SJSA1 (cell line): ENCODE measurements around the gene MYO19. TPM values are rescaled to one million over a fixed set of nuclear protein-coding genes. Genes with fewer than 3 reads are reported as not detected.
"Not testable (repeated sequence)": the region's sequence is repeated elsewhere in the genome, so short reads cannot be mapped to it uniquely, and the experiment has no call there.

Experiments
- DNase-seq, 2 experiments: peaks; one replicate each; pipeline ENCODE4 v3.0.0-alpha.2; 2015 to 2020; ENCODE audit warnings: low spot score in 2 of 2, low read depth in 1 of 2
- H3K27ac ChIP-seq: fragments of 250-450 bp; sonication (Bioruptor Pico); 2 replicates; pipeline ENCODE4 v1.5.1; 2020; ENCODE audit warnings: mild to moderate bottlenecking, moderate library complexity
- H3K27me3 ChIP-seq: fragments of 250-450 bp; sonication (Bioruptor Pico); replicated peaks from 2 replicates; pipeline ENCODE4 v1.5.1; 2020; ENCODE audit warnings: mild to moderate bottlenecking, moderate library complexity
- H3K36me3 ChIP-seq: fragments of 250-450 bp; sonication (Bioruptor Pico); 2 replicates; pipeline ENCODE4 v1.5.1; 2020; ENCODE audit warnings: mild to moderate bottlenecking
- H3K4me1 ChIP-seq: fragments of 250-450 bp; sonication (Bioruptor Pico); replicated peaks from 2 replicates; pipeline ENCODE4 v1.6.1; 2021; ENCODE audit warnings: mild to moderate bottlenecking
- H3K4me3 ChIP-seq: fragments of 250-450 bp; sonication (Bioruptor Pico); 2 replicates; pipeline ENCODE4 v1.5.1; 2020; ENCODE audit warnings: mild to moderate bottlenecking
- H3K9me3 ChIP-seq: fragments of 250-450 bp; sonication (Bioruptor Pico); replicated peaks from 2 replicates; pipeline ENCODE4 v1.5.1; 2020; ENCODE audit warnings: mild to moderate bottlenecking
- total RNA-seq: library from RNA; depleted of rRNA; stranded (reverse); fragments of >200 nt; shearing (Covaris generic); gene quantifications from 2 replicates; pipeline ENCODE4 v1.2.3, GENCODE V29; 2014

MYO19 gene
- total RNA-seq, 1 experiment from 2014 or later: 57.9 TPM

DNA sequence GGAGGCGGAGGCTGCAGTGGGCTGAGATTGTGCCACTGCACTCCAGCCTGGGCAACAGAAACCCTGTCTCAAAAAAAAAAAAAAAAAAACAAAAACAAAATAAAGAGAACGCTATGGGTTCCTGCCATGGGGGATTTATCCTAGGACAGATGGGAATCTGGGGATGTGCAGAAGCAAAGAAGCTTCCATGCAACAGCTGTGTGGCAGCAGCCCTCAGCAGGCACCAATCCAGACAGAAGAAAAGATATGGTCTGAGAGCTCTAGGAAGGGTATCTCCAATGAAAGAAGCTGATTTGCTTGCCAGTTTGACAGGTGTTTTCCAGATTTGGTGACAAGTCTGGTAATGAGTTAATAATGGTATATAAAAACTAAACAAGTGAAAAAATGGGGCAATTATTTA lies 11.6 kb downstream of the MYO19 start:
- DNase-seq: no peak
- Histone ChIP-seq H3K36me3 (peaks cover 68% of the 10 kb centered on the region), H3K4me3 (no peak overlapping the region), H3K27ac (no peak overlapping the region), H3K9me3 (no peaks in the 10 kb centered on the region), H3K27me3 (no peaks in the 10 kb centered on the region), H3K4me1 (no peaks in the 10 kb centered on the region)

DNA sequence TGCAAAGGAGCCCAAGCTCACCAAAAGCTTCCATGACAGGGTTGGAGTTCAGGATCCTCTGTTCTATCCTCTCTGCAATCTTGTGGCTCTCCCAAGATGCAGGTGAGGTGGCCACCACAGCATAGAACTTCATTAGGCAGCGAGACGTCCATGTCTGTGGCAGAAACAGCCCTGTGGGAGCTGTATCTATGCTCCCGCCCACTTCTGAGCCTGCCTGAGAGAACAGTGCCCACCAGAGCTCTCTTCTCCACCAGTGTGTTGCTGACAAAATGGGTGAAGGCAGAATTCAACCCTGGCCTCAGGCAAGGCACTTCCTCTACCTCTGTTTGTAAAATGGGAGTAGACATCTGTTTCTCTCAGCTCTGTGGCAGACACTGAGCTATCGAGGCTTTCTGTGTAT lies 18.8 kb downstream of the MYO19 start:
- DNase-seq: no peak
- Histone ChIP-seq H3K27me3 (no peaks in the 10 kb centered on the region), H3K9me3 (no peaks in the 10 kb centered on the region), H3K4me3 (no peak overlapping the region), H3K36me3 (peaks cover 70% of the 10 kb centered on the region), H3K4me1 (no peaks in the 10 kb centered on the region), H3K27ac (no peak overlapping the region)

DNA sequence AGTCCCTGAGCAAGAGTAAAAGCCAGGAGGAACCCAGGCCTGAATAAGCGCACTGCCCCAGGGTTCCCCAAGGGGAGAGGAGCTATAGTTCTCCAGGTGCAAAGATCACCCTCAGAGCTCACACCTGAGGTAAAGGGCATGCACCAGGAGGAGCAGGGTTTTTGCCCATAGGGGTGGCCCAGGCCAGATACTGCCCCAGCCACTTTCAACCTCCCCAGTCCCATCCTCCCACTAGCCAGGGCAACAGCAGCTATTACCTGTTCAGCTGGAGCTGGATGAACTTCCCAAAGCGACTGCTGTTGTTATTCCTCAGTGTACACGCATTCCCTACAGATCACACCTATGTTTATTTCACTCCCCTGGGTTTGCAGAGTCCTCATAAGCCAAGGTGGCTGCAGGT lies 19.8 kb downstream of the MYO19 start:
- DNase-seq: no peak
- Histone ChIP-seq H3K9me3 (no peaks in the 10 kb centered on the region), H3K27me3 (no peaks in the 10 kb centered on the region), H3K4me3 (no peak overlapping the region), H3K27ac (no peak overlapping the region), H3K4me1 (no peaks in the 10 kb centered on the region), H3K36me3 (peaks cover 69% of the 10 kb centered on the region)

DNA sequence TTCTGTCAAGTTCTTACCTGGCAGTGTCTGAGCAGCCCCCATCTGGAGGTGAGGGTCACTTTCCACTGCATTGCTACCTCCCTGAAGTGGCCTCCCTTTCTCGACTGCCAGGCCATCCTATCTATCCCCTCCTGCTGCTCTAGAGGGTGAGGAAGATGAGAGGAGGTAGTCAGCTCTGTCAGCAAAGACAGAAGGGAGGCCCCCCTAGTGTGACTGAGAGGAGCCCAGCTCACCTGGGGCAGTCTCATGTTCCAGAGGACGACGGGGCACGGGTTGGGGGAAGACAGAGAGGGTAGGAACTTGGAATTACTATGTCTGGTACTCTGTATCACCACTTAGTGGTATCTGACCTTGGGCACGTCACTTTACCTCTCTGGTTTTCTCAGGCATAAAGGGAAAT lies 22.0 kb downstream of the MYO19 start:
- no peak for DNase-seq
- Histone ChIP-seq H3K36me3 (peaks cover 80% of the 10 kb centered on the region), H3K9me3 (no peaks in the 10 kb centered on the region), H3K4me3 (no peak overlapping the region), H3K27ac (no peak overlapping the region), H3K4me1 (no peaks in the 10 kb centered on the region), H3K27me3 (no peaks in the 10 kb centered on the region)

DNA sequence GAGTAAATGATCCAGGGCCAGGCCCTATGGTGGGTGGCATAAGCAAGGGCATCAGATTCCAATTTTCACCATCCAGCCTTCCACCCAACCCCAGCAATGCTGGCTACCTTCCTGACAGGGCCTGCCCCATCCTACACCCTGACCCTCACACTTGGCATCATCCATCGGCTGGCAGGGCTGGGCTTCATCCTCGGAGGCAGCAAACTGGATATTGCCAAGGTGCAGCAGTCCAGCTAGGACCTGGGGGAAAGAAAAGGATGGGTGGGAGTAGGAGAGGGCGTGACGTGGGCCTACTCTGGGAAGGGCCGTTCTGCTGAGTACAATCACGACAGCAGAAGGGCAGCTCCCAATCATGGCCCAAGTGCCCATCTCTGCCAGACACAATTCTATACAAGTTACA lies 23.5 kb downstream of the MYO19 start:
- H3K4me3 ChIP-seq: no peak overlapping the region
- no peak overlapping the region for H3K27ac ChIP-seq
- H3K27me3 ChIP-seq: no peaks in the 10 kb centered on the region
- no peaks in the 10 kb centered on the region for H3K4me1 ChIP-seq
- peaks cover 80% of the 10 kb centered on the region for H3K36me3 ChIP-seq
- no peaks in the 10 kb centered on the region for H3K9me3 ChIP-seq
- DNase-seq: no peak

DNA sequence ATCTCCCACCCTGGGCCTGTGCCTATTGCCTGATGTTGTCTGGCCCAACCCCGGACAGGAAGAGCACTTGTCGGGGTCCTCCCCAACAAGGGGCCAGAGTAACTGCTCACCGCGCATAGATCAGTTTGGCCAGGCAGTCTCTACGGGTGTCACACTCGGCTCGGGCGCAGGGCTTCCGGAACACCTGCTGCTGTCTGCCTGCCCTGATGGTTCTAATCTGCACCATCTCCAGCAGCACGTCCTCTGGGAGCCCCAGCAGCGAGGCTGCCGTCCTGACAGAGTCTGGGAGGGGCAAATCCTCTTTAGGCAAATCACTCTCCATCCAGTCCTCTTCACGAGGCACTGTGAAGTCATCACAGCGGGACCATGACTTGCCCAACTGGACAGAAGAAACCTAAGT lies 24.0 kb downstream of the MYO19 start:
- no peak overlapping the region for H3K4me3 ChIP-seq
- no peaks in the 10 kb centered on the region for H3K27me3 ChIP-seq
- no peak overlapping the region for H3K27ac ChIP-seq
- no peaks in the 10 kb centered on the region for H3K9me3 ChIP-seq
- no peaks in the 10 kb centered on the region for H3K4me1 ChIP-seq
- no peak for DNase-seq
- peaks cover 80% of the 10 kb centered on the region for H3K36me3 ChIP-seq

DNA sequence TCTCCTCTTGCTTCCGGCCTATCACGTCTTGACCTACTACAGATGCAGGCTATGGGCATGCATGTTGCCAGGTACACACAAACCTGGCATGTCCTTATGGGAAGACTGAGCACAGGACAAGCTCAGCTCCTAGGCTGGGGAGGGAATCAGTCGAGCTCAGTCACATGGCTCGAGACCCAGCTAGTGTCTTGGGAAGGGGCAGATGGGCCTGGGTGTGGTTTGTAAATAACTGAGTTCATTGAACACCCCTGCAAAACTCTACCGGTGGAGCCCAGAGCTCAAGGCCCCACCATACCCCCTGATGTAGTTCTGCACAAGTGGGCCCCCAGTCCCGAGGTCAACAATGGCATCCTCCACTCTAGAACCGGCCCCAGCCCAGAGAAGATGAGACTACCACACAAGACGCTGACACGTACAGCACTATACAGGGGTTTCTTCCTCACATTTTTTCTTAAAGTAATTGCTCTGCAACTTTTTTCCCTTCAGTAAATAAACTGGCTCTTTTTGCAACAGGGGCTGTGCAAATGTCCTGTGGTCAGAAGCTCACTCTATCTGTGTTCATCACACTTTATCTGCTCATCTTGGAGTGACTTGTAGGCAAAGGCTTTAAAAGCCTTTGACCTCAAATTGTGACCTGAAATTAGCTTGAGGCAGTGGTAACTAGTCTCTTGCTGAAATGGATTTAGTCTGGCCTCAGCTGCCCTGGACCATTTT lies 25.2 kb downstream of the MYO19 start:
- Histone ChIP-seq H3K4me1 (no peaks in the 10 kb centered on the region), H3K4me3 (no peak overlapping the region), H3K9me3 (no peaks in the 10 kb centered on the region), H3K27ac (no peak overlapping the region), H3K36me3 (peaks cover 79% of the 10 kb centered on the region), H3K27me3 (no peaks in the 10 kb centered on the region)
- DNase-seq: no peak

DNA sequence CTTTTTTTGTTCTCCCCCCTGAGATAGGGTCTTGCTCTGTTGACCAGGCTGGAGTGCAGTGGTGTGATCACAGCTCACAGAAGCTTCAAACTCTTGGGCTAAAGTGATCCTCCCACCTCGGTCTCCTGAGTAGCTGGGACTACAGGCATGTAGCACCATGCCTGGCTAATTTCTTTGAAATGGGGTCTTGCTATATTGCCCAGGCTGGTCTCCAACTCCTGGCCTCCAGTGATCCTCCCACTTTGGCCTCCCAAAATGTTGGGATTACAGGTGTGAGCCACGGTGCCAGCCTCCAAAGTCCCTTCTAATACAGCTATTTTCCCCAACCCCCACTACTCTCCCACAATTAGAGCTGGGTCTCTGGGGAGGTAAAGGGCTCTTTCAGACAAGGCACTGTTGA lies 26.2 kb downstream of the MYO19 start:
- H3K4me3 ChIP-seq, H3K27me3 ChIP-seq, H3K9me3 ChIP-seq, H3K4me1 ChIP-seq, DNase-seq, H3K27ac ChIP-seq: not testable (repeated sequence)
- H3K36me3 ChIP-seq: peaks cover 76% of the 10 kb centered on the region

DNA sequence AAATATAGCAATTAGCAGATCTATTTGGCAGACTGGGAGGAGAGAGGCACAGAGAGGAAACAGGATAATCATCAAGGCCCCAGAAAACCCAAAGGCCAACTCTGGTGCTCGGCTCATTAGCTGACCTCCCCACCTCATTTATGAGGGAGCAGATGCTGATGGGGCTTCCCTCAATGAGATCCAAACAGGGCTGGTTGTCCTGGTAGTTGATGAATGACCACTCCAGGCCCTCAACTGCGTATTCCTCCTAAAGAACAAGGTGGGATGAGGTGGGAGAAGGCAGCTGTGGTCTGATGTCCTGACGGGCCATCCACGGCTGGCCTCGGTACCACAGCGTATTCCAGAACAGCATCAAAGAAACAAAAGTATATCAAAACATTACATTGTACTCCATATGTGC lies 27.4 kb downstream of the MYO19 start:
- peaks cover 80% of the 10 kb centered on the region for H3K36me3 ChIP-seq
- no peaks in the 10 kb centered on the region for H3K9me3 ChIP-seq
- no peaks in the 10 kb centered on the region for H3K27me3 ChIP-seq
- H3K4me3 ChIP-seq: no peak overlapping the region
- no peak for DNase-seq
- H3K27ac ChIP-seq: no peak overlapping the region
- no peaks in the 10 kb centered on the region for H3K4me1 ChIP-seq

DNA sequence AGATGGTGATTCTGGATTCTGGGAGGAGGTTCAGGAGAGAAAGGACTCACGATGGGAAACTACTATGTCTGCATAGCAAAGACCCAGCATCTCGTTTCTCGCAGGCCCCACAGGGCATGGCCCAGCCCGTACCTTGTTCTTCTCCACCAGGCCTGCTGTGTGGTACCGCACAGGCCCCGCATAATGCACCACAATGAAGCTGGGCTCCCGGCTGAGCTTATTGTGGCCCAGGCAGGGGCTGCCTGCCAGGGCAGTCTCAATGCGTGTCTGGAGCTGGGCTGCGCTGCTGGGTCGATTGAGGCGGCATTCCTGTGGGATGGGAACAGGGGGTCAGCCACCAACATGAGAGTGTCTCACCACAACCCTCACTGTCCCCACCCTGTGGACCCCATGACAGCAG lies 27.8 kb downstream of the MYO19 start:
- peaks cover 80% of the 10 kb centered on the region for H3K36me3 ChIP-seq
- no peaks in the 10 kb centered on the region for H3K9me3 ChIP-seq
- no peak overlapping the region for H3K27ac ChIP-seq
- H3K4me1 ChIP-seq: no peaks in the 10 kb centered on the region
- DNase-seq: no peak
- no peaks in the 10 kb centered on the region for H3K27me3 ChIP-seq
- no peak overlapping the region for H3K4me3 ChIP-seq

DNA sequence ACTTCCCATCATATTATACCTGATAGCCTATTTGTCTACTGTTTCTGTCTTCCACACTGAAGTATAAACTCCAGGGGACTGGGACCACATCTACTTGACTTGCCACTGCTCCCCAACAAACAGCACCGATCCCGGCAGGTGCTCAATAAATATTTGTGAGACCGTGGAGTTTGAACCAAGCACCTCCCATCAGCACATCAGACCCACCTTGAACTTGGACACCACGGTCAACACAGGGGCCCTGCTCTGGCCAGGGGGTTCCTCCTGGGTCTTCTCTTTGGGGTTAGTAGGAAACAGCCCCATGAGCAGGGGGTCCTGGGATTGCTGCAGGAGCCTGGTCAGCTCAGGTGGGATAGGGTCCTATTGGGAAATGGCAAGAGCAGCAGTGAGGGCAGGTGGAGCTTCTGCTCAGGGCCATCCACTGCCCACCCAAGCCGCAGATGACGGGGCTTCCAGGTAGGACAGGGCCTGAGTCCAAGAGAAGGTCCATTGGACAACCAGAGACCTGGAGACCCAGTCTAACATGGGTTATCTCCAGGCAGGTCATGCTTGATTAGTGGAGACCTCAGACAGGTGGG lies 28.3 kb downstream of the MYO19 start:
- Histone ChIP-seq H3K4me1 (no peaks in the 10 kb centered on the region), H3K27me3 (no peaks in the 10 kb centered on the region), H3K4me3 (no peak overlapping the region), H3K36me3 (peaks cover 76% of the 10 kb centered on the region), H3K27ac (no peak overlapping the region), H3K9me3 (no peaks in the 10 kb centered on the region)
- no peak for DNase-seq

DNA sequence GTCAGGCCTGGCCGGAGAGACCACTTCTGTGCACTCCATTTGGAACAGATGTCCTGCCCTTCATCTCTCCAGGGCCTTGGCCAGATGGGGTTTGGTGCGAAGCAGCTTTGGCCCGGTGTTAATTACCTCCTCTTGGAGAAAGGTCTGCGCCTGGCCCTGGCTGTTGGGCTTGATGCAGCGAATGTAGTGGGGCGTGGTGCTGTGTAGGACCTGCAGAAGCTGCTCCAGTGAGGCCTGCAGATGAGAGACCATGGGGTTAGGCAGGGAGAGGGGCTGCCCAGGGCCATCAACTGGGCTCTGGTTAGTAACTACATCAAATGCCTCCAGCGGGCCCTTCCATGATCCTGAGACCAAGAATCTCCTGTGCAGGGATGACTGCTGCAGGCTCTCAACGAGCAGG lies 29.5 kb downstream of the MYO19 start:
- Histone ChIP-seq H3K9me3 (no peaks in the 10 kb centered on the region), H3K27ac (no peak overlapping the region), H3K27me3 (no peaks in the 10 kb centered on the region), H3K36me3 (peaks cover 77% of the 10 kb centered on the region), H3K4me3 (no peak overlapping the region), H3K4me1 (no peaks in the 10 kb centered on the region)
- no peak for DNase-seq

DNA sequence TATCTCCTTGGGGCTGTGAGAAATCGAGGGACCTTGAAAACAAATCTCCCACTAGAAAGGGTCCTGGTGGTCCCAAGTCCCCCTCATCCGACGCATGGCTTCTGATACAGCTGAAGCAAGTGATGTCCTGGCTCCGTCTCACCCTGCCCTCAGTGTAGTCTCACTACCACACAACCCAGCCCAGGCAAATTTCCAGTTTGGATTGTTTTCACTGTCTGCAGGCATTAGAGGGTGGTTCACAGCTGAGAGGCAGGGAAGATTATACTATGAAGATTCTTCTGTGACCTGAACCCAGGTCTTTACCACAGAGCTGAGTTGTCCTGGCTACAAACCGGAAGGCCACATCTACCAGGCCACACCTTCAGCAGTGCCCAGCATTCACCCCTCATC lies 30.5 kb downstream of the MYO19 start:
- Histone ChIP-seq H3K4me1 (no peaks in the 10 kb centered on the region), H3K27ac (no peak overlapping the region), H3K27me3 (no peaks in the 10 kb centered on the region), H3K36me3 (peaks cover 73% of the 10 kb centered on the region), H3K9me3 (no peaks in the 10 kb centered on the region), H3K4me3 (no peak overlapping the region)
- DNase-seq: no peak

DNA sequence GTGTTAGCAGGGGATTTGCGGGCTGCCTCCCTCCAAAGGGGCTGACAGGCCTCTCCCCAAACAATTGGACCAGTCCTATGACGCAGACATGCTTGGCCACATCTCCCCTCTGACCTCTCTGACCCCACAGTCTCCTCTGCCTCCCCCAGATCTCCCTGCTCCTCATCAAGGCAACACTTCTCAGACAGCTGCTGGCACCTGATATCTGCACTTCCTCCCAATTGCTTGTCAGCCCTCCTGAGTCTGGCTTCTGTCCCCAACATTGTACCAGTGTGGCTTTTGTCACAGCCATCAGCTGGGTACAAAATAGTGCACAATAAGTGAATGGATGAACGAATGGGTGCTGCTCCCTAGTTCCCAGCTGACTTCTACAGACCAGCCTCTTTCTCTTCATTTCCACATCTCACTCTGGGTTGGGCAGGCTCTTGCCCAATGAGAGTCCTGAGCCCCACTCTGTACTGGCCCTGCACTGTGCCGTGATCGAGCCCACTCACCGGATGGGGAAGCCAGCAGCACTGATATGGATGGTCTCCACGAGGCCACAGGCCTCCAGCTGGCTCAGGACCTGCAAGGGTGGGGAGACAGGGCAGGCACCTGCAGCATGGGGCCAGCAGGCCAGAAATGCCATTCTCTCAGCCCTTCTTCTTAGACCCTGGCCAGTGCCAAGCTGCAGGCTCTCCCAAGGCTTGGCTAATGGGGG lies 31.1 kb downstream of the MYO19 start:
- DNase-seq: no peak
- H3K9me3 ChIP-seq: no peaks in the 10 kb centered on the region

More for the DNA sequence above, 31.1 kb downstream of the MYO19 start:
- H3K27me3 ChIP-seq: no peaks in the 10 kb centered on the region
- H3K36me3 ChIP-seq: peaks cover 72% of the 10 kb centered on the region
- no peak overlapping the region for H3K27ac ChIP-seq
- no peak overlapping the region for H3K4me3 ChIP-seq
- H3K4me1 ChIP-seq: no peaks in the 10 kb centered on the region
